HUES48 (cell line): Measurements from ENCODE around the gene ZNF236.

Source experiments
- H3K27ac ChIP-seq: one replicate; pipeline ENCODE4 v1.7.0; 2013; ENCODE audit warnings: low read depth, low read length, inconsistent platforms
- H3K27me3 ChIP-seq: 2 replicates; pipeline ENCODE4 v1.6.1; 2013; ENCODE audit warnings: mild to moderate bottlenecking, low read length; ENCODE audit not compliant: control insufficient read depth, insufficient read depth
- H3K36me3 ChIP-seq: 2 replicates; pipeline ENCODE4 v1.6.1; 2013; ENCODE audit warnings: low read length; ENCODE audit not compliant: control insufficient read depth, insufficient read depth
- H3K4me1 ChIP-seq: 2 replicates; pipeline ENCODE4 v1.6.1; 2013; ENCODE audit warnings: mild to moderate bottlenecking, low read length; ENCODE audit not compliant: control insufficient read depth, insufficient read depth
- H3K4me3 ChIP-seq: 2 replicates; pipeline ENCODE4 v1.5.1; 2013; ENCODE audit warnings: mild to moderate bottlenecking, low read depth, low read length
- H3K9ac ChIP-seq: 2 replicates; pipeline ENCODE4 v1.6.1; 2013; ENCODE audit warnings: mild to moderate bottlenecking, low read depth, low read length, moderate library complexity
- H3K9me3 ChIP-seq: 2 replicates; pipeline ENCODE4 v1.6.1; 2013; ENCODE audit warnings: low read length; ENCODE audit not compliant: control insufficient read depth, insufficient read depth

Gene ZNF236

GRCh38 chr18:76839086-76839794, 16.9 kb downstream of the ZNF236 start:
- H3K4me3 ChIP-seq: no peak overlapping the region
- H3K4me1 ChIP-seq: peaks cover 8% of the 10 kb centered on the region; the same call in 1 of the 2 replicates
- H3K27me3 ChIP-seq: no peaks in the 10 kb centered on the region
- H3K9me3 ChIP-seq: no peaks in the 10 kb centered on the region
- no peaks in the 10 kb centered on the region for H3K36me3 ChIP-seq
- H3K27ac ChIP-seq: no peak overlapping the region
- H3K9ac ChIP-seq: no peak overlapping the region

- Histone ChIP-seq H3K9ac (no peak overlapping the region), H3K9me3 (no peaks in the 10 kb centered on the region), H3K4me1 (peaks cover 7% of the 10 kb centered on the region), H3K27me3 (no peaks in the 10 kb centered on the region), H3K36me3 (no peaks in the 10 kb centered on the region), H3K27ac (no peak overlapping the region), H3K4me3 (no peak overlapping the region)
Measured at GRCh38 chr18:76842837-76843530, 20.6 kb downstream of the ZNF236 start.

- no peak overlapping the region for H3K9ac ChIP-seq
- H3K27me3 ChIP-seq: no peaks in the 10 kb centered on the region
- peaks cover 7% of the 10 kb centered on the region for H3K4me1 ChIP-seq
- no peaks in the 10 kb centered on the region for H3K9me3 ChIP-seq
- no peak overlapping the region for H3K27ac ChIP-seq
- H3K36me3 ChIP-seq: no peaks in the 10 kb centered on the region
- no peak overlapping the region for H3K4me3 ChIP-seq
Measured at GRCh38 chr18:76844144-76844543, 21.8 kb downstream of the ZNF236 start.

- H3K27ac ChIP-seq: no peak overlapping the region
- peaks cover 7% of the 10 kb centered on the region for H3K4me1 ChIP-seq
- no peak overlapping the region for H3K4me3 ChIP-seq
- H3K9me3 ChIP-seq: no peaks in the 10 kb centered on the region
- no peaks in the 10 kb centered on the region for H3K36me3 ChIP-seq
- H3K27me3 ChIP-seq: no peaks in the 10 kb centered on the region
- no peak overlapping the region for H3K9ac ChIP-seq
Measured at GRCh38 chr18:76844742-76845477, 22.6 kb downstream of the ZNF236 start.

- Histone ChIP-seq H3K4me1 (peaks cover 7% of the 10 kb centered on the region), H3K27me3 (no peaks in the 10 kb centered on the region), H3K9me3 (no peaks in the 10 kb centered on the region)
Measured at GRCh38 chr18:76846217-76846616, 23.9 kb downstream of the ZNF236 start.

DNA sequence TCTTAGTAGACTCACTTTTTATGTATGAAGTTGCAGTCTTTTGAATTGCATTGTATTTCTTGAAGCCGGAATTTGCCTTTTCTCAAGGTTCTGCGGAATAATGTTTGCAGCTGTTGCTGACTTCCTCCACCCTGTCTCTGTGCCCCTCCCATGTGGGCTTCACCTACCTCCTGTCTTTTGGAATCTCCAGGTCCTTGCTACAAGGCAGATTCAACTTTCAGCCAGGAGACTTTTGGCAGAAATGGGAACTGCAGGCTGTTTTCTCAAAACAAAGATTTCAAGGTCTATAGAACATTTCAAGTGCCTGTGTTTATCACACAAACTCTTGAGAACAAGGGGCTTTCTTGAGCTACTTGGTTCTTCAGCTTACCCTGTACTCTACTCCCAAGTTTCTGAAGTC, 25.6 kb downstream of the ZNF236 start:
- peak overlapping the region; percentile 51 for H3K27ac ChIP-seq
- no peak overlapping the region for H3K4me3 ChIP-seq
- 0 out of 2 replicates have a peak, but pooled peaks cover 13% of the 10 kb centered on the region for H3K36me3 ChIP-seq
- no peaks in the 10 kb centered on the region for H3K9me3 ChIP-seq
- no peak overlapping the region for H3K9ac ChIP-seq
- peaks cover 7% of the 10 kb centered on the region for H3K4me1 ChIP-seq
- H3K27me3 ChIP-seq: no peaks in the 10 kb centered on the region

More at GRCh38 chr18:76846217-76846616, 23.9 kb downstream of the ZNF236 start:
- no peak overlapping the region for H3K4me3 ChIP-seq
- no peak overlapping the region for H3K9ac ChIP-seq
- H3K27ac ChIP-seq: no peak overlapping the region
- no peaks in the 10 kb centered on the region for H3K36me3 ChIP-seq

GRCh38 chr18:76850112-76850511, 27.8 kb downstream of the ZNF236 start:
- Histone ChIP-seq H3K9me3 (no peaks in the 10 kb centered on the region), H3K36me3 (0 out of 2 replicates have a peak, but pooled peaks cover 18% of the 10 kb centered on the region), H3K4me3 (no peak overlapping the region), H3K27ac (no peak overlapping the region), H3K27me3 (no peaks in the 10 kb centered on the region), H3K4me1 (peaks cover 7% of the 10 kb centered on the region), H3K9ac (no peak overlapping the region)

DNA sequence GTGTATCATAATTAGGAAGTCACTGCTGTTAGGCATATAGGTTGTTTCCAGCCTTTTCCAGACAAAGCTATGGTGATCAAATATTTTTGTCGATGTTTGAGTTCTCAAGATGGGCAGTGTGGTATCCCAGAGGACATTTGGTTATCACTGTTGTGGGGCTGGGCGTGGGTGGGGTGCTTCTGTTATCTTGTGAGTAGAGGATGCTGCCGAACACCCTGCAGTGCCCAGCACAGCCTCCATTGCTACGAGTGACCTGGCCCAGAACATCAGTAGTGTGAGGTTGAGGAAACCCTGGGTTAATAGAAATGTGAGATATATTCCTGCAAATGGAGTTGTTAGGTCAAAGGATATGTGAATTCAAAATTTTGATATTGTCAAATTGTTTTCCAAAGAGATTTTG, 33.2 kb downstream of the ZNF236 start:
- Histone ChIP-seq H3K9me3 (no peaks in the 10 kb centered on the region), H3K27ac (no peak overlapping the region), H3K27me3 (no peaks in the 10 kb centered on the region), H3K9ac (no peak overlapping the region), H3K36me3 (0 out of 2 replicates have a peak, but pooled peaks cover 21% of the 10 kb centered on the region), H3K4me1 (no peaks in the 10 kb centered on the region), H3K4me3 (no peak overlapping the region)

DNA sequence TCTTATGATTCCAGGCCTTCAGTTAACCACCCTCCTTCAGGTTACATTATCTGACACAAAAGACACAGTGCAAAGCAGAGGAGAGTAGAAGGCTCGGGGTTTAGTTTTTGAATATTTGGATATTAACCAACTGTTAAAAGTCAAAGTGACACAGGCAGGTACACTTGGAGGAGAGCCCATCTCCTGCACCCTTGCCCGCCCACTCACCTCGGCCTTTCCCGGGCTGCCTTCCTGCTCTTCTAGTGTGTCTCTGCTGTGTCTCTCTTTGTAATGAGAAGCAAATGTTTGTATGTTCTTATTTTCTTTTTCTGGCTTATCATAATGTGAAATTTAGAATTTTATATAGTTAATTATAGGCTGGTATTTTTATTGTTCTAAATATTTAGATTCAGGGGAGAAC, 35.1 kb downstream of the ZNF236 start:
- Histone ChIP-seq H3K27me3 (no peaks in the 10 kb centered on the region), H3K9ac (no peak overlapping the region), H3K9me3 (no peaks in the 10 kb centered on the region), H3K27ac (no peak overlapping the region), H3K4me3 (no peak overlapping the region), H3K36me3 (peaks cover 22% of the 10 kb centered on the region), H3K4me1 (no peaks in the 10 kb centered on the region)

DNA sequence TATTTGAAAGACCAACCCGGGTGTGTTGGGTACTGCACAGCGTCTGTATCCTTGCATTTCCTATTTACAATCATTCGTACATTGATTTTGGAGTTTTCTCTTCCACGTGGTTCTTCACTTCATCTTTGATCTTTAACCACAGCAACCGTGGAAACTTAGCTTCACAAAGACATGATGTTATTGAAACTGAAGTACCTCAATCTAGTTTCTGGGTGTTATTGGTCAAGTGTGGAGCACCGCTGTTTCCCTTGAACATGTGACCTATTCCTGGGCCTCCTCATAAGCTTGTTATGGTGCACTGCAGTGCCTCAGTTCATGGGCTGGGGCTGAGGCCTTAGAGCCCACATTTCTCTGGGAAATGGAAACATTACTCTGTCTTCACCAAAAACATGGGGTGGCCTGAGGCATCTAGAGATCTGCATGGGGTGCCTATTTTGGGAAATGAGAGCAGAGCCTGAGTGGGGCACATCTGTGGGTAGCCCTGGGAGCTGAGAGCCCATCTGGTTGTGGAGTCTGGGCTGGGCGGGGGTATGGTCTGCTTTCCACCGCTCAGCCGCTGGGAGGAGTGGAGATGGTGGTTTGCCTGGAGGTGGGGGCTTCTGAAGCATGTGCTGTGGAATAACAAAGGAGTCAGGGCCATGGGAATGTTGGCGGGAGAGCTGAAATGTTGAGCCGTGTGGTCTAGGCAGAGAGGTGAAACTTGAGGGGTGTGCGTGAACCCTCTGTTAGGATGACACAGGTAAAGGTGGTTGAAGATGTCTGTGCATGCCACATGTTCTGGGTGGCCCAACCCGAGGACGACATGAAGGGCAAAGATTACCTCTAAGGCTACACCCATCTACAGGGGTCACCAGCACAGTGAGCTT, 37.4 kb downstream of the ZNF236 start:
- no peaks in the 10 kb centered on the region for H3K9me3 ChIP-seq
- no peak overlapping the region for H3K9ac ChIP-seq
- no peak overlapping the region for H3K27ac ChIP-seq
- H3K4me3 ChIP-seq: no peak overlapping the region
- H3K4me1 ChIP-seq: no peaks in the 10 kb centered on the region
- H3K27me3 ChIP-seq: no peaks in the 10 kb centered on the region
- H3K36me3 ChIP-seq: peaks cover 22% of the 10 kb centered on the region
